Right kidney (tissue), 1 donor: ENCODE data around the gene DAGLB.

Experiments used
- DNase-seq: peaks from one replicate; pipeline ENCODE4 v3.0.0-alpha.2; 2016

Gene DAGLB

GRCh38 chr7:6367701-6368211 lies 80.0 kb downstream of the DAGLB start:
- DNase-seq, result no peak

- no peak for DNase-seq
Measured at GRCh38 chr7:6365451-6365850, 82.3 kb downstream of the DAGLB start.

DNA sequence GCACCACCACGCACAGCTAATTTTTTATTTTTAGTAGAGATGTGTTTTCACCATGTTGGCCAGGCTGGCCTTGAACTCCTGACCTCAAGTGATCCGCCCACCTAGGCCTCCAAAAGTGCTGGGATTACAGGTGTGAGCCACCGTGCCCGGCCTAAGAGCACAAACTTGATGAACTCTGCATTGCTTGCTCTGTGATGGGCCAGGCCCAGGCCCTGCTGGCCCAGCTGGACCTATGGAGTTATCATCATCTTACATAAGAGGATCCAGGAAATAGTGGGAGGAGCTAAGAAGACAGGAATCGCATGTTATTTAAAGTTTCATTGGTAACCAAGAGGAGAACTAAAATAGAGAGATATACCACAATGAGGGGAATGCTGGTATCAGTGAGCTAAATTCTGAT lies 86.9 kb downstream of the DAGLB start:
- no peak for DNase-seq

DNA sequence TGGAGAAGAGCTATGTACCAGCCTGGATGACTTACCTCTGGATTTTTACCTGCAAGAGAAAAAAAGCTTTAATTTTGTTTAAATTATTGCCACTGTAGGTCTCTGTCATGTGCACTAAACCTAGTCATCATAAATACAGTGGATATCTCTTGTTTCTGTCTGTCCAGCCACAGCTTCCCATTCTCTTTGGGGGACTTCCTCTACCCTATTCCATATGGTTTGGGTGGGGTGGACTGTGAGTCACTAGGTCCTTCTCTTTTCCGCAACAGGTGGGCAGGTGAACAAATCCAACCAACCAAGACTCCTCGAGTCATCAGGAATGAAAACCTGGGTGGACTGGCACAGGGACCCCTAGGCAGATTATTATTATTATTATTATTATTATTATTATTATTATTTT lies 88.0 kb downstream of the DAGLB start:
- no peak for DNase-seq
